Measurements from ENCODE around the gene PGRMC2.

DNA sequence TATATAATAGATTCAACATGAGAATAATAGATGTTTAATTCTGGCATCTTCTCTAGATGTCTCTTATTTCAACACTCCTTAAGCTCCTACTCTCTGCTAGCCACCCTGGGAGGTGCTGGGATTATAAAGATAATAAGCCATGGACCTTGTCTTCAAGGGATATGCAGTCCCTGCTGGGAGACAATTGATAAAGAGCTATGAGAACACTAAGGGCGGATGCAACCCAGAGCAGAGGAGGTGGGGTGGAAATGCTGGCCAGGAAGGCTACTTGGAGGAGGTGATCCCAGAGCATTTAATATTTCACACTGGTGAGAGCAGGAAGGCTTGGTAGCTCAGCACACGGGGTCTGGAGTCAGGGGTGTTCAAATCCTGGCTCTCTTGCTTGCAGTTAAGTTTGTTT, 18.3 kb upstream of the PGRMC2 start:
- TF ChIP-seq MAX (IDR thresholded peaks at IDR 0.05; ENCODE audit: low read depth, low read length), result no peak
- TF ChIP-seq POLR2A (IDR thresholded peaks at IDR 0.05; ENCODE audit: extremely low read depth, insufficient read length), result no peak

Measured in NB4 (cell line).